ENCODE results near the gene CCDC13.

The CCDC13 gene

DNA sequence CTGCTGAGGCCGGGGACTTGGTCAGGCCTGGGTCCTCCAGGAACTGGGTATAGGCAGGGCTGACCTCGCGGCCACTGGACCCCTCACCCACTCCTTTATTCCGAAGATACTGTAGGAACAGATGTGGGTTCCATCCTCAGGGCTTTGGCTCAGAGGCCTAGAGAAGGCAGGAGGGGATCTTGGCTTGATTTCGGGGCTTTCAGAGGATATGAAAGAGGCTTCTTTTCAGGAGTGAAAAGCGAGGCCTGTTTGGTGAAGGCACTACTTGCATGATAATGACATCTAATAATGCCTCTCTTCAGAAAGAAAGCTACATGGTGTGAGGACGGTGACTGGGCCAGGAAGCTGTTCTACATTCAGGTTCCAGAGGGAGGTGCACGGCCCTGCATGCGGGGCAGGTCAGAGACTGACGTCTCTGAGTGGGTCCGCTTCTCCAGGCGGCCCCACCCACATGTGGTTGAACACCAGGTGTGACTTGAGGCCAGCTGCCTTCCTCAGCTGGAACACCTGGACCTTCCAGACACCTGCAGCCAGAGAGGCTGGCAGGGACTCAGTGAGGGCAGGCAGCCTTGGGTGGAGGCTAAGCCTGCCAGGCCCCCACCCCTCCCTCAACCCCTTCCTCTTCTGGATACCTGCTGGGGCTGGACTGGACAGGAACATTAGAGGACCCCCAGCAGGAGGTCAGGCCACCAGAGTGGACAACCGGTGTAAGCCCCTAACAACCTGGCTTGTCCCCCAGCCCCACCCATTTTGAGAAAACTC is 39.4 kb downstream of the CCDC13 start:
- DNase-seq (ENCODE audit: low read depth in 2 of 2): no peak

DNA sequence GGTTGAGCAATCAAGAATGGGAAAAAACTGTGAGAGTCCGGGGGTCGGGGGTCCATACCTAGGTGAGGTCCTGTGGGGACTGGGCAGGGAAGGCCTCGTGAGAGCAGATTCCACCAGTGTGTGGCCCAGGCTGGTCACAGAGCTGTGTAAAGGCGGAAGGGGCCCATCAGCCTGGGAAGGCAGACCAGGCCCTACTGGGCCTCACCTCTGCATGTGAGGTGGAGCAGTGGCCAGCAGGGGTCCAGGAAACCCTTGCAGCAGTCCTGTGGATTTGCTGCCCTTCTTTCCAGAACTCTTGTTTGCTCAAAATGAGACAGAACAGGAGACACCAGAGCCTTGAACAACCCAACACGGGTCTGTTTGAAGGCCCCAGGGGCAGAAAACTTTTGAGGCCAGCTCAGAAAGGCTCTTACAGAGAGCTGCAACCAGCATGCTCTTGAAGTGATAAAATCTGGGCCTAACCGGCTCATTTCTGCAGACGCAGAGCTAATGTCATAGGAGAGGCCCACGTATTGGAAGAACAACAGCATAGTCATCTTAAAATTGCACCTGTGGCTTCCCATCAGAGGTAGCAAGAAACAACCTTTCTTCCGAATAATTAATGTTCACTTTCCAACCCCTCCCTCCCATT is 40.1 kb downstream of the CCDC13 start:
- DNase-seq (ENCODE audit: low read depth in 2 of 2): no peak

- DNase-seq (ENCODE audit: low read depth in 2 of 2): no peak
These were observed 40.7 kb downstream of the CCDC13 start for GRCh38 chr3:42732196-42732828.

DNA sequence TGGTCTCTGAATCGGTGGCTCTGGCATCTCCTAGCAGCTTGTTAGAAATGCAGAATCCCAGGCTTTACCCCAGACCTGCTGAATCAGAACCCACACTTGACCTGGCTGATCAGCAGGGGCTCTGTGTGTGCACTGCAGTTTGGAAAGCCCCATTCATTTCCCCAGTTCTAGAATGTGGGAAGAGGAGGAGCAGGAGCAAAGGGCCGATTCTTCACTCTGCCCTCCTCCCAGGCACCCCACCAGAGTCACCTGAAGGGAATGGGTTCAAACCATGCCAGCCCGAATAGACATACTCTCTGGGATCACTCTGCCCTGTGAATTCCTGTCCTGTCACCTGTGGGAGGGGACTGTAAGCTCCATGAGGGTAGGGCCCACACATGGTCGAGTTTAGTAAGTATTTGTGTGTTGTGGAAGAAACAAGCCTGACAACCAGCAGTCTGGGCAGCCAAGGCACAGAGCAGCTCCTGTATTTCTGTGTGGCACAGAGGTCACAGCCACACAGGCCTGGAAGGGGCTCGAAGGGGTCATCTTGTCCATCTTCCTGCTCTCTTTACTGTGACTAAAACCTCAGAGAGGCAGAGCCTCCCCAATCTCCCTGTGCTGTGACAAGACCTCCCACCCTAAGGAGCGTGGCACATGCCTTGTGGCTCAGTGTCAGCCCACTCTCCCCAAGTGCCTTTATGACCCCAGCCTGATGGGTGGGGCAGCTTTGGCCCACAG is 41.4 kb downstream of the CCDC13 start:
- no peak for DNase-seq (ENCODE audit: low read depth in 2 of 2)

GRCh38 chr3:42730706-42731420 is 42.2 kb downstream of the CCDC13 start:
- no peak for DNase-seq (ENCODE audit: low read depth in 2 of 2)

DNA sequence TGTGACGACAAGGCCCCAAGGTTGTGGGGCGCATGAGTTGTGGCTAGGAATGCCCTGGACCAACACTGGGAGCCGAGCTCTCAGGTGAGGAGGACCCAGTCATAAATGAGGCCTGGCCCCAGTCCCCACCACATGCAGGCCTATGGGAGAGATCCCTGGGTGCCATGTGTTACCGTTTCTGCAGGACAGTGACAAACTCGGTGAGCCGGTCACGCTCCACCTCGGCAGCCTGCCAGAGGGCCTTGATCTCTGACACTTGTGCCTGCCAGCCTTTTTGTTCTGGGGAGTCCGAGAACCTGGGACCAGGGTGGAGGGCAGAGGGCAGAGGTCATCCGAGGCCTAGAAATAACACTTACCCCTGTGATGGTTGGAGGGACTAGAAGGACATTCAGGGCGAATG is 42.8 kb downstream of the CCDC13 start:
- DNase-seq (ENCODE audit: low read depth in 2 of 2): no peak

- DNase-seq (ENCODE audit: low read depth in 2 of 2): no peak
These were observed 43.5 kb downstream of the CCDC13 start for GRCh38 chr3:42729404-42730145.

DNA sequence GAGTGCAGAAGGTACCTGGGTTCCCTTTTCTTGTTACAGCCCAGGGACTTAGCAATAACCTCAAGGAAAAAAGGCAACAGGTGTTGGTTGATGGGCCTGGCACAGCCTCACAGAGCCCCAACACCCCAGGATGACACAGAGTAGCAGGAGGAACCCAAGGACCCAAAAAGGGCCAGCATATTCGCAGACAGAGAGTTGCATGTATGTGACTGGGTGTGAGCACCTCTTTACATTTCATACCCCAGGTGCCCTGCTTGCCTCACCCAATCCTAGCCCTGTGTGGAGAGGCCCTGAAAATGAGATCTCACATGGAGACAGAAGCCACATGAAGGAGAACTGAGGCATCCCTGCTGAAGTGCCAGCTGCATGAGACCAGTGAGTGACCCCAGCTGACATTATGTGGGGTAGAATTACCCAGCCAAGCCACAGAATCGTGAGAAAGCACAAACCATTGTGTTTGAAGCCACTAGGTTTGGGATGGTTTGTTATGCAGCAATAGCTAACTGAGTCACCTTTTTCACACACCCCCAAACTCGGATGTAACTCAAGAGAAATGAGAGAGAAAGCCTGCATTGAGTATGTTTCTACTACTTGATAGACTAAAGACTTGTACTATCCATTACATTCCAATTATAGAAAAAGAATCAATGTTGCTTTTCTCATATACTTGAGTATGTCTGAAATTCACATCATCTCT is 44.2 kb downstream of the CCDC13 start:
- DNase-seq (ENCODE audit: low read depth in 2 of 2): no peak

GRCh38 chr3:42728056-42728455 is 45.0 kb downstream of the CCDC13 start:
- DNase-seq (ENCODE audit: low read depth in 2 of 2): no peak

- DNase-seq (ENCODE audit: low read depth in 2 of 2): no peak
These were observed 47.6 kb downstream of the CCDC13 start for GRCh38 chr3:42725454-42725853.

- no peak for DNase-seq (ENCODE audit: low read depth in 2 of 2)
These were observed 49.8 kb downstream of the CCDC13 start for GRCh38 chr3:42723219-42723618.

Data from stimulated activated CD4-positive, alpha-beta T cell treated with anti-CD3 and anti-CD28 coated beads, Interleukin-1b, Interleukin-23, amount 100 ng/mL, for 4 hours (primary cell).